Smooth muscle cell (in vitro differentiated cells): ENCODE data around the gene SLC9A5. TPM values are rescaled to one million over a fixed set of nuclear protein-coding genes. Genes with fewer than 3 reads are reported as not detected.

ENCODE experiments used
- DNase-seq: peaks from one replicate; lab custom pipeline; 2025; ENCODE audit not compliant: unreplicated experiment; lab: John Stamatoyannopoulos, UW
- H2AFZ ChIP-seq: fragments of 200-600 bp; sonication (generic); 2 replicates; pipeline ENCODE4 v1.6.0; 2016; ENCODE audit warnings: antibody characterized with exemption, low read depth, mild to moderate bottlenecking
- H3F3A ChIP-seq: fragments of 200-600 bp; sonication (generic); 2 replicates; pipeline ENCODE4 v1.6.0; 2017; ENCODE audit warnings: antibody characterized with exemption, low read depth
- H3K27ac ChIP-seq: fragments of 200-600 bp; sonication (generic); 2 replicates; pipeline ENCODE4 v1.5.1; 2016; ENCODE audit warnings: low read depth, mild to moderate bottlenecking
- H3K27me3 ChIP-seq: fragments of 200-600 bp; sonication (generic); 2 replicates; pipeline ENCODE4 v1.6.1; 2016; ENCODE audit warnings: low read depth, mild to moderate bottlenecking
- H3K36me3 ChIP-seq: fragments of 200-600 bp; sonication (generic); 2 replicates; pipeline ENCODE4 v1.5.1; 2016; ENCODE audit warnings: low read depth
- H3K4me1 ChIP-seq: fragments of 200-600 bp; sonication (generic); 2 replicates; pipeline ENCODE4 v1.5.1; 2016; ENCODE audit warnings: low read depth
- H3K4me2 ChIP-seq: fragments of 200-600 bp; sonication (generic); 2 replicates; pipeline ENCODE4 v1.6.0; 2016; ENCODE audit warnings: mild to moderate bottlenecking
- H3K4me3 ChIP-seq: fragments of 200-600 bp; sonication (generic); 2 replicates; pipeline ENCODE4 v1.5.1; 2016; ENCODE audit warnings: mild to moderate bottlenecking
- H3K79me2 ChIP-seq: fragments of 200-600 bp; sonication (generic); 2 replicates; pipeline ENCODE4 v1.6.0; 2016; ENCODE audit warnings: low read depth, mild to moderate bottlenecking
- H3K9ac ChIP-seq: fragments of 200-600 bp; sonication (generic); 2 replicates; pipeline ENCODE4 v1.6.0; 2016; ENCODE audit warnings: low read depth
- H3K9me3 ChIP-seq: fragments of 200-600 bp; sonication (generic); replicated peaks from 2 replicates; pipeline ENCODE4 v1.5.1; 2016; ENCODE audit warnings: low read depth
- H4K20me1 ChIP-seq: fragments of 200-600 bp; sonication (generic); 2 replicates; pipeline ENCODE4 v1.6.0; 2016; ENCODE audit warnings: low read depth
- WGBS: methylation state at CpG from one replicate; pipeline ENCODE4 v1.1.7; 2016; ENCODE audit warnings: low lambda C conversion rate; 5-methylcytosine and 5-hydroxymethylcytosine counted together
- polyA plus RNA-seq: library from polyadenylated mRNA; unstranded; fragments of >200 nt; fragmentation: Nextera tagmentation; extraction: Ambion mirVana; gene quantifications from 2 replicates; pipeline ENCODE4 v1.2.1, GENCODE V29; 2016
- total RNA-seq: library from RNA; depleted of rRNA; stranded (reverse); fragments of >200 nt; gene quantifications from 2 replicates; pipeline ENCODE4 v1.2.3, GENCODE V29; 2014
- TF ChIP-seq, protein P1 (sequence below): fragments of 200-600 bp; sonication (generic); IDR thresholded peaks from 2 replicates; pipeline ENCODE4 v1.5.1; 2017; ENCODE audit warnings: borderline replicate concordance, mild to moderate bottlenecking, antibody characterized with exemption; ENCODE audit not compliant: insufficient read depth, poor library complexity, severe bottlenecking

The SLC9A5 gene
- total and polyA plus RNA-seq, 2 experiments from 2014 or later, result 2.1 to 9.1 TPM

DNA sequence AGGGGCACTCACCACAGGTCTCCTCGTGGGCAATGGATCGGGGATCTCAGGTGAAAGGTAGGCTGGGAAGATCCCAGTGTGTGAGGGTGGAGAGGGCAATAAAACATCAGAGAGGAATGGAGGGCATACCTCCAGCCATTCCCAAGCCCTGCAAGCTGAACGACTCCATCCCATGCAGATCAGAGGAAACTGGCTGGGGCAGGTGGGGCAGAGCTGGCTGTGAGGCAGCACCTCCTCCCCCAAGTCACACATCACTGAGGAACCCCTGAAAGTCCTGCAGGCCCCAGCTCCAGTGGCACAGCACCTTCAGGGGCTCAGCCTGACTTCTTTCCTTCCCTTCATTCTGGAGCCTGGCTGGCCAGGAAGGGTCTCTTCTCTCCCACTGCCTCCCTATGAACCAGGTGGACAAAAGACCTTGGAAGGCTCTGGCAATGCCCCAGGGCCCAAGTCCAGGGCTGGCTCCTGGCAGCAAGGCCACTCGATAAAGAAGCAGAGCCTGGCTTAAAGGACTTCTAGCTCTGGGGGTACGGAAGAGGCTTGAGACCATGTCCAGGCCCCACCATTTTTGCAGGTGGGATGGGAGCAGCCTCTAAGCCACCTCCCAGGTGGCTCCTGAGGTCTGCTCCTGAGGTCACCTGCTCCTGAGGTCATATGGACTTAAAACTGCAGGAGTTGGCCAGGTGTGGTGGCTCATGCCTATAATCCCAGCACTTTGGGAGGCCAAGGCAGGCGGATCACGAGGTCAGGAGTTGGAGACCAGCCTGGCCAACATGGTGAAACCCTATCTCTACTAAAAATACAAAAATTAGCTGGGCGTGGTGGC is 35.4 kb upstream of the SLC9A5 start:
- H3K4me2 ChIP-seq, result no peak overlapping the region
- H3K27ac ChIP-seq, result no peak overlapping the region

DNA sequence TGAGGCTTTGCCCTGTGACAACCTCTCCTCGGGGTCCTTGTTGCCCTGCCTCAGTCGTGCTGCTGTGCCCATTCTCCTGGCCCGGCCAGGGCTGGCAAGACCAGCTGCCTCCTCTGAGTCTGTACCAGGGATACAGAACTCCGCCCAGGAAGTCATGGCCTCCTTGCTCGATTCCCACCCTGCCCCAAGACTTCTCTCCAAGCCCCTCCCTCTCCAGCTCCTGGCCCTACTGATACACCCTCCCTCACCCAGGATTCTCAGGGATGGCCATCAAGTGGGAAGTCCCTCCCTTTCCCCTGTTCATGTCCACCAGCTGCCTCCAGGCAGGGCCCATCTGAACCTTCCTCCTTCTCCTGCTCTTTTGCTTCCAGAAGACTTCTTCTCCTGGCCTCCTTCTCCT is 33.1 kb upstream of the SLC9A5 start:
- Histone ChIP-seq H3K27ac (no peak overlapping the region), H3K4me1 (no peaks in the 10 kb centered on the region), H3K9ac (no peak overlapping the region), H2AFZ (no peak overlapping the region), H4K20me1 (no peaks in the 10 kb centered on the region), H3F3A (no peaks in the 10 kb centered on the region), H3K79me2 (no peaks in the 10 kb centered on the region), H3K4me2 (no peak overlapping the region), H3K27me3 (no peaks in the 10 kb centered on the region), H3K36me3 (no peaks in the 10 kb centered on the region), H3K9me3 (no peaks in the 10 kb centered on the region), H3K4me3 (no peak overlapping the region)
- 79% methylated on average over 5 of the region's 5 CpGs for WGBS
- no peak for DNase-seq
- TF ChIP-seq, protein P1, sequence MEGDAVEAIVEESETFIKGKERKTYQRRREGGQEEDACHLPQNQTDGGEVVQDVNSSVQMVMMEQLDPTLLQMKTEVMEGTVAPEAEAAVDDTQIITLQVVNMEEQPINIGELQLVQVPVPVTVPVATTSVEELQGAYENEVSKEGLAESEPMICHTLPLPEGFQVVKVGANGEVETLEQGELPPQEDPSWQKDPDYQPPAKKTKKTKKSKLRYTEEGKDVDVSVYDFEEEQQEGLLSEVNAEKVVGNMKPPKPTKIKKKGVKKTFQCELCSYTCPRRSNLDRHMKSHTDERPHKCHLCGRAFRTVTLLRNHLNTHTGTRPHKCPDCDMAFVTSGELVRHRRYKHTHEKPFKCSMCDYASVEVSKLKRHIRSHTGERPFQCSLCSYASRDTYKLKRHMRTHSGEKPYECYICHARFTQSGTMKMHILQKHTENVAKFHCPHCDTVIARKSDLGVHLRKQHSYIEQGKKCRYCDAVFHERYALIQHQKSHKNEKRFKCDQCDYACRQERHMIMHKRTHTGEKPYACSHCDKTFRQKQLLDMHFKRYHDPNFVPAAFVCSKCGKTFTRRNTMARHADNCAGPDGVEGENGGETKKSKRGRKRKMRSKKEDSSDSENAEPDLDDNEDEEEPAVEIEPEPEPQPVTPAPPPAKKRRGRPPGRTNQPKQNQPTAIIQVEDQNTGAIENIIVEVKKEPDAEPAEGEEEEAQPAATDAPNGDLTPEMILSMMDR, result no peak

More for the DNA sequence above, 35.4 kb upstream of the SLC9A5 start:
- Histone ChIP-seq H3K9me3 (no peaks in the 10 kb centered on the region), H3K36me3 (no peaks in the 10 kb centered on the region), H3K9ac (no peak overlapping the region), H3K4me1 (no peaks in the 10 kb centered on the region), H2AFZ (no peak overlapping the region), H3K4me3 (no peak overlapping the region), H3K79me2 (no peaks in the 10 kb centered on the region), H4K20me1 (no peaks in the 10 kb centered on the region), H3F3A (no peaks in the 10 kb centered on the region), H3K27me3 (no peaks in the 10 kb centered on the region)
- TF ChIP-seq, protein P1, result no peak
- DNase-seq, result no peak
- WGBS, result 85% methylated on average over 8 of the region's 8 CpGs

DNA sequence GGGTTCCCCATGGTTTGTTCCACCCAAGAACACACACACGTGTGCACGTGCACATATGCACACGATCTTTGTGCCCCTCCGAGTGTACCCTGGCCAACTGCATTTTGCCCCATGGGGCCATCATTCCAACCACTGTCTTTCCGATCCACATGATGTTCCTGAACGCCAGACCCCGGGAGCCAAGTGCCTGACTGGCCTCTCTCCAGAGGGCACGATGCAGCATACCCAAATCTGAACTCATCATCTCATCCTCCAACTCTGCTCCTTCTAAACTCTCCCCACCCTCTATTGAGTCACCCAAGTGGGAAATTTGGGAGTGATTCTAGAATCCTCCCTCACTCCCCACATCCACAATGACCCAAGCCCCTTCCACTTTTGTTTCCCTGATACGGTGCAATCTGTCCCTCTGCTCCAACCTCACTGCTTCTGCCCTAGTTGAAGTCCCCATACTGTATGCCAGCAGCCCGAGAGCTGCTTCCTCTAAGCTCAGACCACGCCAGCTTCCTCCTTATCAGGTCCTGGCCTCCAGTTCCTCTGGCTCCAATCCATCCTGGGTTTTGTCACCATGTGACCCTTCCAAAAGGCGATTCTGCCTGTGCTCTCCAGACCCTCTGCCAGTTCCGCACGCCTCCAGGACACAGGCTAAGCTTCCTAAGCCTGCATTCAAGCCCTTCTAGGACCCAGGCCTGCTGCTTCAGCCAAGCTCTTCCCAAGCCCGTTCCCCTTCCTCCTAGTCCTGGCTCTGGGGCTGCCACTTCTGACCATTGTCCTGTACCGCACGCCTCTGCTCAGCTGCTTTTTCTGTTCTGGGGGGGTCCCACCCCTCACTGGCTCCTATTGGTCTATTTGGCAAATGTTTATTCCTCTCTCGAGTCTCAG is 31.9 kb upstream of the SLC9A5 start:
- Histone ChIP-seq H4K20me1 (no peaks in the 10 kb centered on the region), H3K4me1 (no peaks in the 10 kb centered on the region), H2AFZ (no peak overlapping the region), H3K9ac (no peak overlapping the region), H3K79me2 (no peaks in the 10 kb centered on the region), H3K9me3 (no peaks in the 10 kb centered on the region), H3K4me2 (no peak overlapping the region), H3K27ac (no peak overlapping the region), H3K36me3 (no peaks in the 10 kb centered on the region), H3F3A (no peaks in the 10 kb centered on the region), H3K4me3 (no peak overlapping the region), H3K27me3 (no peaks in the 10 kb centered on the region)
- 67% methylated on average over 18 of the region's 18 CpGs for WGBS
- DNase-seq, result no peak
- TF ChIP-seq, protein P1, result no peak
